Esophagus squamous epithelium (tissue), 4 donors: ENCODE measurements around the gene TMCO2.

Source experiments
- CTCF ChIP-seq, 6 experiments: fragments of 450-650 bp in 4 of 6; fragments of 200-600 bp in 2 of 6; sonication (generic) in 2 of 6; IDR thresholded peaks; one replicate each; pipeline ENCODE4 v1.5.1; 2016 to 2019; ENCODE audit warnings: antibody characterized with exemption in 6 of 6, mild to moderate bottlenecking in 4 of 6, moderate library complexity in 4 of 6
- POLR2A ChIP-seq, 4 donors: fragments of 450-650 bp; IDR thresholded peaks; one replicate each; pipeline ENCODE4 v1.6.1; 2017; ENCODE audit warnings: antibody characterized with exemption in 4 of 4, mild to moderate bottlenecking in 4 of 4, moderate library complexity in 3 of 4

- TF ChIP-seq CTCF (IDR thresholded peaks at IDR 0.05) (no peak), POLR2A (IDR thresholded peaks at IDR 0.05) (no peak)
These were observed 25.6 kb upstream of the TMCO2 start for GRCh38 chr1:40221977-40222772.
